Measurements from ENCODE around the gene CFAP46.

The CFAP46 gene

DNA sequence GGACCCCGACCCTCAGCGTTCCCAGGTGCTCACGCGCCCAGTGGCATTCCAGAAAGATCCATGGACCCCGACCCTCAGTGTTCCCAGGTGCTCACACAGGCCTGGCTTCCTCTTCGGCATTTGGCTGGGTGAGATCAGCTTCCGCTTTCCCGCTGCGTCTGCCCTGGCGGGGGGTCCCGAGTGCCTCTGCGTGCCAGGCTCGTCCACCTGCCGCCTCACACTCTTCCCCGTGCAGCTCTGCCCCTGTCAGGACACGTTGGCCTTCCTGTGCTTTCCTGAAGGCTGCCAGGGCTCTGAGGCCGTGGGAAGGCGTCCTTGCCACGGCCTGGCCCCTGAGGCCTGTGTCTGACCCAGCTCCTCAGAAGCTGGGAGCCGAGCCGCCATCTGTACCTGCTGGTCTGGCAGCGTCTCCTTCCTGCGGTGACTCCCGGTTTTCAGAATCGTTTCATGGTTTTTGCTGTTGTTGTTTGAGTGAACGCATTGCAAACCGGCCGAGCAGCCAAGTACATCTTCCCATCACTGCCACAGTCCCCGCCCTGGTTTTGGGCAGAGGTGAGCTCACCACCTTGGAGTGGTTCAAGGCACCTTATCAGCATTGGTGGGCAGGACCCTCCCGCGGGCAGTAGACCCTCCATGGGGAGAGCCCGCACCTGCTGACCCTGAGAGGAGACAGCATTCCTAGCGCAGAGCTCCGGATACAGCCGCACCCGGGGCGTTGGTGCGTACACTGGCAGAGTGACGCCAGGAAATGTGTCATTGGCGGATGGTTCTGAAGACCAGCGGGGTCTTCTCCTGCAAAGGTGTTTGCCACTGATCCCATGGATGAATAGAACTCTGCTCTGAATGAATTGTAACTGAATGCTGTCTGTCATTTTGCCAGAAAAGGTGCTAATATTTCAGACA lies 173.8 kb downstream of the CFAP46 start:
- DNase-seq (ENCODE audit: low read depth) = no peak

DNA sequence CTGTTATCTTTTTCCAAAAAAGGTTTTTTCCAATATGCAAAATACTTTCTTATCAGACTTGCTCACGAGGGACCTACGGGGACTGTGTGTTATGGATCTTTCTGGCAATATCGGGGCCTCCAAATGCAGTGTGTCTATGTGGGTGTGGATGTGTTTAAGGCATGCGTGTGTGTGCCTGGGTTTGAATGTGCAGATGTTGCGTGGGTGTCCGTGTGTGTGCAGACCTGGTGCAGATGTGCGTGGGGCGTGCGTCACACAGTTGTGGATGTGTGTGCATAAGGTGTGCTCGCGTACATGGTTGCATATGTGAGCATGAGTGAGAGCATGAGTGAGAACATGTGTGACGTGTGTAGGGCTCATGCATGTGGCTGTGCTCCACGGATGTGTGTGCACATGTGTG lies 176.1 kb downstream of the CFAP46 start:
- no peak for DNase-seq (ENCODE audit: low read depth)

DNA sequence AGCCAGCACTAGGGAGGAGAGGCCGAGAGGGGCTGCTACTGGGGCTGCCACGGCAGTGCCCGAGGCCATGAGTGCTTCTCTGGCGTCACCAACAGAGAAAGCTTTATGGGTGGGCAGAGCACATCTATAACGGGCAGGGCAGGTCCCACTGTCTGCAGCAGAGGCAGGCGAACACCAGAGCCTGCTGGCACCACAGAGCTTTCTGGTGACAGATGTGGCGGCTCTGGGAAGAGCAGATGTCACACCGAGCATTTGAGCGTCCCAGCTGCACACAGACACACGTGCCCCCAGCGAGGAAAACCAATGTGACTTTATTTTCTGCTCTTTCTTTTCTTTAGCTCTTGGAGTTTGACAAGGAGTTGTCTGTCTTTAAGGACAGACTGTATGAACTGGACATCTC lies 176.9 kb downstream of the CFAP46 start:
- DNase-seq (ENCODE audit: low read depth) = no peak

DNA sequence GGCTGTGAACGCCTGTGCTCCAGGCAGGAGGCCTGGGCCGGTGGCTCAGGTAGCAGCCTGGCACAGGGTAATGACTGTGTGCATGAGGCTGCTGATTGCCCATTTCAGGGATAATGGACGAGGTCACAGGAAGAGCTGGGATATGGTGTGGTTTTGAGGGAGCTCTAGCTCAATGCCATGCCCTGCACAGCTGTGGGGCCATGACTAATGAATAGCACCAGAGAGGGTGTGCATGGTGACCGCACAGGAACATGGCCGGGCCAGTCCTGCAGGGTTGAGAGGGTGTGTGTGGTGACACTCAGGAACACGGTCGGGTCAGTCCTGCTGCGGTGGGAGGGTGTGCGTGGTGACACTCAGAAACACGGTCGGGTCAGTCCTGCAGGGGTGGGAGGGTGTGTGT lies 178.3 kb downstream of the CFAP46 start:
- DNase-seq (ENCODE audit: low read depth) = no peak

DNA sequence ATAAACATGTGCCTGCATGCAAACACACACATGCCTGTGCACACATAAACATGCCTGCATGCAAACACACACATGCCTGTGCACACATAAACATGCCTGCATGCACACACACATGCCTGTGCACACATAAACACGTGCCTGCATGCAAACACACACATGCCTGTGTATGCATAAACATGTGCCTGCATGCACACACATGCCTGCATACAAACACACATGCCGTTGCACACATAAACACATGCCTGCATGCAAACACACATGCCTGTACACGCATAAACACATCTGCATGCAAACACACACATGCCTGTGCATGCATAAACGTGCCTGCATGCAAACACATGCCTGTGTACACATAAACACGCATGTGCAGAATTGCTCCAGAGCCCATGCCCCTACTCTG lies 178.8 kb downstream of the CFAP46 start:
- DNase-seq (ENCODE audit: low read depth) = no peak

DNA sequence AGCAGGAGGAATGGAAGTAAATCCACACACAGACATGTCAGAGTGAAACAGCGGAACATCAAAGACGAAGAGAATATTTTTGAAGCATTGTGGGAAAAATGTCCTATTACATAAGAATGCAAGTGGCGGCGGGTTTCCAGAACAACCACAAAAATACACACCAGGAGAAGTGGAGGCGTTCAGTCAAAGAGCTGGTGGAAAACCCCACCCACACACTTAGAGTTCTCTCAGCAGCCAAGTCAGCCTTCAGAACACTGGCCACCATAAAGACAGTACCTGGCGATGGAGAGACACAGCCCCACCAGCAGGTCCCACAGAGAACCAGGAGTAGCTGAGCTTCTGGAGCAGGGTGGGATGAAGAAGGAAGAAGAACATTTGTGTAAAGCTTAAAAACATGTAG lies 180.1 kb downstream of the CFAP46 start:
- DNase-seq (ENCODE audit: low read depth) = no peak

DNA sequence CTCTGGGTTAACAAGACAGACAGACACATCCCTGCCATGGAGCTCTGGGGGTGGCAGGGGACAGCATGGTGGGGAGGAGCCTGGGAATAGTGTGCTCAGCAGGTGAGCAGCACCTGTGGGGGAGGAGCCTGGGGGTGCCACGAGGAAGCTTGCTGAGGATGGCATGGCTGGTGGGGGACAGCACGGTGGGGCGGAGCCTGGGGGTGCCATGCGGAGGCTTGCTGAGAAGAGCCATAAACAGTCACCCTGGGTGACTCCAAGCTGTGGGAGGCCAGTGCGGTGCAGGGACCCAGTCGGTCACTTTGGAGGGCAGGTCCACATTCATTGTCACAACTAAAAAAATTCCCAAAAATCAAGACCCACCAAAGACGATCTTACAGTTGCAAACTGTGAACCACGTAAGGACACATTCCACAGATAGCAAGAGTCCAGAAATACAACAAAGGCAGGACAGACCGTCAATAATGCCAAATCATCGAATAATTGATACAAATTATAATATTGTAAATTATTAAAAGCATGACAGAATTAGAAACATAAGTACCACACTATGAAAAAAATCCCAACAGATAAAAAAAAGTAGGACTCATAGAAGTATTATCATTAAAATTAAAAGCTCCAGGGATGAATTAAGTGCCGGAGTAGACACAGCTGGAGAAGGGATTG lies 180.8 kb downstream of the CFAP46 start:
- DNase-seq (ENCODE audit: low read depth) = no peak

DNA sequence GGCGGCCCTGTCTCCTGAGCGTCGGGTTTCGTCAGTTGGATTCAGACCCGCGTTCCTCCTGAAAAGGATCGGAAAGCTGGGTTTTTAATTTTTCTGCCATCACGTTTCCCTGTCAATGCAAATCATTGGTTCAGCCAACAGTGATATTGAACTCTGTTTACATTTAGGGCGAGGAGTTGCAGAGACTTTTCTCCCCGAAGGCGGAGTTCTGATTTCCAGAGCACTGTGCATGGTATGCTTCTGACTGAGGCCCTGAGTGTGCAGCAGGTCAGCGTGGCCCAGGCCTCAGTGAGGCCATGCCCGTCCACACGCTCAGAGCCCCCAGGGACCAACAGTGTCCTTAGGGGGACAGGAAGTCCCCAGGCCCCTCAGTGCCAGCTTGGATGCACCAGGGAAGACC lies 183.5 kb downstream of the CFAP46 start:
- DNase-seq (ENCODE audit: low read depth) = no peak

Measured in fibroblast of gingiva (primary cell).